HG02763 (cell line): ENCODE data around the gene CELF6.
"Not testable (repeated sequence)": the region's sequence is repeated elsewhere in the genome, so short reads cannot be mapped to it uniquely, and the experiment has no call there.

ENCODE experiments used
- ATAC-seq: cut with Tn5 transposase; IDR thresholded peaks from one replicate; pipeline ENCODE4 v1.9.1; 2021; ENCODE audit warnings: mild to moderate bottlenecking, moderate library complexity; ENCODE audit not compliant: unreplicated experiment

The CELF6 gene

GRCh38 chr15:72318408-72318942 lies 1.5 kb downstream of the CELF6 start:
- ATAC-seq = no peak

GRCh38 chr15:72315706-72316370 lies 4.1 kb downstream of the CELF6 start:
- ATAC-seq = no peak

- no peak for ATAC-seq
Observed at GRCh38 chr15:72313881-72314280, 6.1 kb downstream of the CELF6 start.

GRCh38 chr15:72313448-72313840 lies 6.5 kb downstream of the CELF6 start:
- ATAC-seq = no peak

GRCh38 chr15:72312605-72313447 lies 7.1 kb downstream of the CELF6 start:
- peak; percentile 66 for ATAC-seq

GRCh38 chr15:72307026-72307425 lies 12.9 kb downstream of the CELF6 start:
- no peak for ATAC-seq

GRCh38 chr15:72306211-72306785 lies 13.7 kb downstream of the CELF6 start:
- no peak for ATAC-seq

GRCh38 chr15:72304596-72304995 lies 15.4 kb downstream of the CELF6 start:
- no peak for ATAC-seq

- no peak for ATAC-seq
Observed at GRCh38 chr15:72302955-72303354, 17.0 kb downstream of the CELF6 start.

- no peak for ATAC-seq
Observed at GRCh38 chr15:72289597-72290325, 30.2 kb downstream of the CELF6 start.

- no peak for ATAC-seq
Observed at GRCh38 chr15:72288796-72289596, 31.0 kb downstream of the CELF6 start.

GRCh38 chr15:72285927-72286516 lies 33.9 kb downstream of the CELF6 start:
- ATAC-seq = no peak

- no peak for ATAC-seq
Observed at GRCh38 chr15:72285402-72285801, 34.6 kb downstream of the CELF6 start.

- ATAC-seq = no peak
Observed at GRCh38 chr15:72284781-72285180, 35.2 kb downstream of the CELF6 start.

- ATAC-seq = no peak
Observed at GRCh38 chr15:72281713-72282112, 38.2 kb downstream of the CELF6 start.

GRCh38 chr15:72280751-72281150 lies 39.2 kb downstream of the CELF6 start:
- no peak for ATAC-seq

GRCh38 chr15:72278737-72279136 lies 41.2 kb downstream of the CELF6 start:
- ATAC-seq = no peak

GRCh38 chr15:72276326-72276700 lies 43.6 kb downstream of the CELF6 start:
- ATAC-seq = no peak

GRCh38 chr15:72275635-72276325 lies 44.2 kb downstream of the CELF6 start:
- not testable (repeated sequence) for ATAC-seq
